GM18861 (cell line): ENCODE results near the gene MGLL.
"Not testable (repeated sequence)": the region's sequence is repeated elsewhere in the genome, so short reads cannot be mapped to it uniquely, and the experiment has no call there.

Source experiments
- ATAC-seq: cut with Tn5 transposase; IDR thresholded peaks from one replicate; pipeline ENCODE4 v1.9.1; 2021; ENCODE audit not compliant: unreplicated experiment

The MGLL gene

GRCh38 chr3:127665586-127665985 lies 156.7 kb downstream of the MGLL start:
- ATAC-seq, result no peak

GRCh38 chr3:127665165-127665564 lies 157.2 kb downstream of the MGLL start:
- ATAC-seq, result no peak

- no peak for ATAC-seq
Measured at GRCh38 chr3:127663151-127663550, 159.2 kb downstream of the MGLL start.

- ATAC-seq, result no peak
Measured at GRCh38 chr3:127662001-127662469, 160.3 kb downstream of the MGLL start.

GRCh38 chr3:127661600-127661999 lies 160.7 kb downstream of the MGLL start:
- no peak for ATAC-seq

GRCh38 chr3:127660621-127661251 lies 161.6 kb downstream of the MGLL start:
- no peak for ATAC-seq

- ATAC-seq, result no peak
Measured at GRCh38 chr3:127658234-127658633, 164.1 kb downstream of the MGLL start.

- no peak for ATAC-seq
Measured at GRCh38 chr3:127656906-127657305, 165.4 kb downstream of the MGLL start.

- ATAC-seq, result no peak
Measured at GRCh38 chr3:127655641-127656040, 166.7 kb downstream of the MGLL start.

- not testable (repeated sequence) for ATAC-seq
Measured at GRCh38 chr3:127654993-127655392, 167.3 kb downstream of the MGLL start.

GRCh38 chr3:127654374-127654773 lies 167.9 kb downstream of the MGLL start:
- ATAC-seq, result no peak

- ATAC-seq, result no peak
Measured at GRCh38 chr3:127652246-127652995, 169.9 kb downstream of the MGLL start.

GRCh38 chr3:127651516-127652172 lies 170.7 kb downstream of the MGLL start:
- no peak for ATAC-seq

GRCh38 chr3:127650236-127650635 lies 172.1 kb downstream of the MGLL start:
- no peak for ATAC-seq

- ATAC-seq, result no peak
Measured at GRCh38 chr3:127647845-127648204, 174.5 kb downstream of the MGLL start.

- ATAC-seq, result no peak
Measured at GRCh38 chr3:127647166-127647844, 175.0 kb downstream of the MGLL start.

- no peak for ATAC-seq
Measured at GRCh38 chr3:127646501-127647046, 175.7 kb downstream of the MGLL start.

GRCh38 chr3:127645371-127646015 lies 176.8 kb downstream of the MGLL start:
- ATAC-seq, result no peak

- ATAC-seq, result no peak
Measured at GRCh38 chr3:127644641-127645370, 177.5 kb downstream of the MGLL start.

- no peak for ATAC-seq
Measured at GRCh38 chr3:127640042-127640355, 182.3 kb downstream of the MGLL start.
